Endodermal cell (in vitro differentiated cells): Measurements from ENCODE around the gene NLRP1. TPM values are rescaled to one million over a fixed set of nuclear protein-coding genes. Genes with fewer than 3 reads are reported as not detected.

Experiments used
- DNase-seq: peaks from one replicate; pipeline ENCODE4 v3.0.0-alpha.2; 2017
- H3K27ac ChIP-seq: 2 replicates; pipeline ENCODE4 v1.5.1; 2013; ENCODE audit warnings: mild to moderate bottlenecking, low read depth, low read length, moderate library complexity
- H3K27me3 ChIP-seq: 2 replicates; pipeline ENCODE4 v1.6.1; 2013; ENCODE audit warnings: mild to moderate bottlenecking, low read length, moderate library complexity; ENCODE audit not compliant: insufficient read depth, control insufficient read depth, poor library complexity, severe bottlenecking
- H3K36me3 ChIP-seq: 2 replicates; pipeline ENCODE4 v1.7.0; 2013; ENCODE audit warnings: mild to moderate bottlenecking, low read length, moderate library complexity; ENCODE audit not compliant: control insufficient read depth, insufficient read depth
- H3K4me1 ChIP-seq: one replicate; pipeline ENCODE4 v1.7.0; 2013; ENCODE audit warnings: low read length; ENCODE audit not compliant: control insufficient read depth, insufficient read depth
- H3K4me3 ChIP-seq: 2 replicates; pipeline ENCODE4 v1.5.1; 2013; ENCODE audit warnings: mild to moderate bottlenecking, low read length, moderate library complexity
- H3K9ac ChIP-seq: 2 replicates; pipeline ENCODE4 v1.6.1; 2013; ENCODE audit warnings: mild to moderate bottlenecking, low read length, moderate library complexity; ENCODE audit not compliant: poor library complexity, severe bottlenecking; ENCODE audit errors: extremely low read depth
- H3K9me3 ChIP-seq: 2 replicates; pipeline ENCODE4 v1.6.1; 2013; ENCODE audit warnings: mild to moderate bottlenecking, low read length, moderate library complexity; ENCODE audit not compliant: control insufficient read depth
- H3K27ac Mint-ChIP-seq: 2 replicates; pipeline ENCODE4 v1.8.0; 2020; ENCODE audit warnings: mixed read lengths
- H3K27me3 Mint-ChIP-seq: 2 replicates; pipeline ENCODE4 v1.8.0; 2021; ENCODE audit warnings: mild to moderate bottlenecking, mixed read lengths; ENCODE audit not compliant: insufficient read depth
- H3K36me3 Mint-ChIP-seq: 2 replicates; pipeline ENCODE4 v1.8.0; 2020; ENCODE audit warnings: low read depth, mixed read lengths
- H3K4me1 Mint-ChIP-seq: 2 replicates; pipeline ENCODE4 v1.8.0; 2020; ENCODE audit warnings: mixed read lengths
- H3K4me3 Mint-ChIP-seq: 2 replicates; pipeline ENCODE4 v1.8.0; 2020; ENCODE audit warnings: mild to moderate bottlenecking, moderate library complexity, mixed read lengths
- H3K9me3 Mint-ChIP-seq: 2 replicates; pipeline ENCODE4 v1.8.0; 2020; ENCODE audit warnings: mild to moderate bottlenecking, mixed read lengths
- CTCF ChIP-seq: fragments of 200-600 bp; sonication (generic); conservative IDR thresholded peaks from 2 replicates; pipeline ENCODE4 v1.5.0; 2021; ENCODE audit warnings: antibody characterized with exemption, mild to moderate bottlenecking
- WGBS, 2 experiments: methylation state at CpG; one replicate each; pipeline versions ENCODE4 v1.1.5 to v1.1.7; 2013; ENCODE audit warnings: missing lambda C conversion rate in 2 of 2, mixed read lengths in 1 of 2; ENCODE audit not compliant: insufficient coverage in 1 of 2, insufficient read length in 1 of 2; 5-methylcytosine and 5-hydroxymethylcytosine counted together
- total RNA-seq, 2 donors: library from RNA; stranded (reverse); fragmentation: NEBNext Ultra II Directional in 1 of 2; extraction: Animal tissue kit (Norgen Biotek cat#: 25700) in 1 of 2; gene quantifications; 2 replicates in 1 of 2; 3 replicates in 1 of 2; pipeline ENCODE4 v1.2.1, GENCODE V29; 2021

The NLRP1 gene
- total RNA-seq, 2 donors from 2014 or later: 3.6 to 5.4 TPM

DNA sequence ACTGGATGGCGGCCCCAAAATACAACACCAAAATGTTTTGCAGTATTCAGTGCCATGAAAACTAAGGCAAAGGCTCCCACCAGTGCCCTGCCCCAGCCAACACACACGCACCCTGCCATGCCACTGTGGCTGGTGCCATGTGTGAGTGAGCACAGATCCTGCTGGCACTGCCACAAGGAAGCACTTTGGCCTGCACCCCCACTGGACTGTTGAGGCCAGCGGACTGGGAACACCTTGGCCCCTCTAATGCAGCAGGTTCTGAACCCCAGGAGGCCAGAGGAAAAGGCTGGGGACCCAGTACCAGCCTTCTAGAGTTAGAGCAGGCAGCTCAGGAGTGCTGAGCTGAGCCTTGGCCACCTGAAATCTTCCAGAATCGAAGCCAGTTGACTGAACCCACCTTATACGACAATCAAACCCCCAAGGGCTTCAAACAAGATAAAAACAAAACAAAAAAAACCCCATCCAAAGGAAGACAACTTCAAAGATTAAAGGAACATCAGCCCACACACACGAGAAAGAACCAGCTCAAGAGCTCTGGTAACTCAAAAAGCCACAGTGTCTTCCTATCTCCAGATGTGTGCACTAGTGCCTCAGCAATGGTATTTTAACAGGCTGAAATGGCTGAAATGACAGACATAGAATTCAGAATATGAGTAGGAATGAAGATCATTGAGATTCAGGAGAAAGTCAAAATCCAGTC lies 21.5 kb downstream of the NLRP1 start:
- H3K27ac Mint-ChIP-seq: no peak overlapping the region
- DNase-seq: no peak
- Histone ChIP-seq H3K4me1 (no peaks in the 10 kb centered on the region), H3K27me3 (no peaks in the 10 kb centered on the region), H3K9me3 (no peaks in the 10 kb centered on the region), H3K9ac (no peak overlapping the region), H3K36me3 (no peaks in the 10 kb centered on the region), H3K4me3 (no peak overlapping the region), H3K27ac (no peak overlapping the region)
- H3K4me3 Mint-ChIP-seq: no peak overlapping the region
- no peak for TF ChIP-seq CTCF
- peaks cover 14% of the 10 kb centered on the region for H3K27me3 Mint-ChIP-seq
- H3K36me3 Mint-ChIP-seq: no peaks in the 10 kb centered on the region
- 77 to 87% methylated on average over 4 to 6 of the region's 6 CpGs for WGBS, 2 experiments
- H3K4me1 Mint-ChIP-seq: no peaks in the 10 kb centered on the region
- no peaks in the 10 kb centered on the region for H3K9me3 Mint-ChIP-seq

DNA sequence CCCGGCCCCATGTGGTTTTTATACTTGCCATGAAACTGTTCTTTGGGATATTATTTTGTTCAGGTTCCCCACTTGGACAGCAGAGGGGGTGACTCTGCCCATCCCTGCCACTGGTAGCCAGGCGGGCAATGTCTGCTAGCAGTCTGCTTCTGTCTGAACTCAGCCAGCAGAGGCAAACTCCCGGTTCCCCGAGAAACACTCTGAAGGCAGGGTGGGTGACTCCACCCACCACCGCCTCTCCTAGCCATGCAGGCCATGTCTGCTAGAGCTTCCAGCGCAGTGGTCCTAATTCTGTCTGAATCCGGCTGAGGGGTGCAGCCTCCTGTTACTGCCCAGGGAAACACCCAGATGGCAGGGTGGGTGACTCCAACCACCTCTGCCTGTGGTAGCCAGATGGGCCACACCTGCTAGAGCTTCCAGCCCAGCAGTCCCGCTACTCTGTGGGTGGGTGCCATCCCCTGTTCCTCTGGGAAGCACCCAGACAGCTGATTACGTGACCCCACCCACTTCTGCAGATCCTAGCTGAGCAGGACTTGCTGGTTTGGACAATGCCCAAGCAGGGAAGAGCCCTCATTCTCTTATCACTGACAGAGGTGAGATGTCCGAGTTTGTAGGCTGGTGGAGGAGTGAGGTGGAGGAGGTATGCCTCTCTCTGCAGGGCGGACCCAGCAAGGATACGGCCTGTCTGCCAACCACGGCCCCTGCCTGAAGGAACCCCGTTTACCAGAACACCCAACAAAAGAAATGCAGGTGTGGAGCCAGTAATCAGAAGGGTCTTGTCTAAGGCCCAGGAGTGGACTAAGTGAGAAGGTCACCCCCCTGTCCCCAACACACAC lies 22.4 kb downstream of the NLRP1 start:
- no peak for TF ChIP-seq CTCF
- Mint-ChIP-seq H3K4me3 (no peak overlapping the region), H3K36me3 (no peaks in the 10 kb centered on the region), H3K4me1 (no peaks in the 10 kb centered on the region), H3K27ac (no peak overlapping the region), H3K9me3 (no peaks in the 10 kb centered on the region), H3K27me3 (peaks cover 13% of the 10 kb centered on the region)
- Histone ChIP-seq H3K4me1 (no peaks in the 10 kb centered on the region), H3K27me3 (no peaks in the 10 kb centered on the region), H3K9me3 (no peaks in the 10 kb centered on the region), H3K27ac (no peak overlapping the region), H3K4me3 (no peak overlapping the region), H3K36me3 (no peaks in the 10 kb centered on the region), H3K9ac (no peak overlapping the region)
- 73 to 87% methylated on average over 5 to 14 of the region's 14 CpGs for WGBS, 2 experiments
- DNase-seq: peak; percentile 71

GRCh38 chr17:5560361-5560988 lies 23.8 kb downstream of the NLRP1 start:
- H3K27ac Mint-ChIP-seq: no peak overlapping the region
- no peak for TF ChIP-seq CTCF
- no peaks in the 10 kb centered on the region for H3K9me3 Mint-ChIP-seq
- H3K4me1 ChIP-seq: no peaks in the 10 kb centered on the region
- no peak overlapping the region for H3K4me3 ChIP-seq
- no peaks in the 10 kb centered on the region for H3K36me3 Mint-ChIP-seq
- H3K9ac ChIP-seq: no peak overlapping the region
- no peaks in the 10 kb centered on the region for H3K27me3 ChIP-seq
- H3K9me3 ChIP-seq: no peaks in the 10 kb centered on the region
- H3K4me1 Mint-ChIP-seq: no peaks in the 10 kb centered on the region
- H3K36me3 ChIP-seq: no peaks in the 10 kb centered on the region
- DNase-seq: no peak
- H3K4me3 Mint-ChIP-seq: no peak overlapping the region
- H3K27me3 Mint-ChIP-seq: peaks cover 13% of the 10 kb centered on the region
- H3K27ac ChIP-seq: no peak overlapping the region
- WGBS, 2 experiments: 91 to 100% methylated on average over 1 to 9 of the region's 9 CpGs
